Measurements from ENCODE around the gene RMND5A. TPM values are rescaled to one million over a fixed set of nuclear protein-coding genes. Genes with fewer than 3 reads are reported as not detected.

The RMND5A gene
- total RNA-seq, 1 donor from 2014 or later = 96.0 TPM

DNA sequence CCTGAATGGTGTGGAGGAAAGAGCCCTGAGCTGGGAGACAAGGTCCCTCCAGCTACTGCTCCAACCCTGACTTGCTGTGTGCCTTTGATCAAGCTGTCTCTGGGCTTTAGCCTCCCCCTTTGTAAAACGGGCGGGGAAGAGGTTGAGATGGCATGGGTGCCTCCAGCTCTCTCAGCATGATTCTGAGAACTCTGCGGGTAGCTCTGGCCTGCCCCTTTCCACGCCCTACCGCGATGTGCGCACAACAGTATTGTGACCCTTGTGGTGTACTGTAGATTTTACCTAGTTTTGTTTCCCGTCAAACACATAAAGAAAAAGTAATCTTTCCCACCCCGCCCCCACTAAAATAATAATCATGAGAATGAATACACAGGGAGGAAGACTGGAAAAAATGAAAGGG lies 65.4 kb downstream of the RMND5A start:
- ATAC-seq (ENCODE audit: poor library complexity) (no peak), DNase-seq (no peak)
- intact Hi-C loops (cut with DNase I) = no loop called here

GRCh38 chr2:86786001-86786536 lies 66.0 kb downstream of the RMND5A start:
- intact Hi-C loops (cut with DNase I) = no loop called here
- ATAC-seq (ENCODE audit: poor library complexity) = no peak
- no peak for DNase-seq

DNA sequence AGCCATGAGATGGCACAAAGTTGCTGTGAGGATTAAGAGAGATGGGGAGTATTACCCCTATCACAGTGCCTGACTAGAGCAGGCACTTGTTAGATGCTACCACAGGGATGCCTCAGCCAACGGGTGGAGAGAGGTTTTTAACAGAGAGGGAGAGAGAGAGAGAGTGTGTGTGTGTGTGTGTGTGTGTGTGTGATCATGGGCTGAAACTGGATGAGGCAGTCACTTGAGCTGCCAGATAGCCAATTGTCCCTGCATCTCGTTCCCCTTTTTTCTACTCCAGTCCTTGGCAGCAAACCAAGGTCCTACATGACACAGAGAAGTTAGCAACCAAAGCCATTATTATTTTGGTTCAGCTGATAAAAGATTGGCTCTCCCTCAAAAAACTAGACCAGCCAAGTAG lies 67.6 kb downstream of the RMND5A start:
- intact Hi-C loops (cut with DNase I) = no loop called here
- DNase-seq (peak; percentile 46), ATAC-seq (ENCODE audit: poor library complexity) (peak; percentile 80)

- peak; percentile 90 for ATAC-seq (ENCODE audit: poor library complexity)
- intact Hi-C loops (cut with DNase I) = no loop called here
Measured at GRCh38 chr2:86788165-86788564, 68.1 kb downstream of the RMND5A start.

GRCh38 chr2:86788881-86789686 lies 69.0 kb downstream of the RMND5A start:
- ATAC-seq (ENCODE audit: poor library complexity) (peak; percentile 23), DNase-seq (no peak)
- intact Hi-C loops (cut with DNase I) = no loop called here

More at GRCh38 chr2:86788165-86788564, 68.1 kb downstream of the RMND5A start:
- DNase-seq = peak; percentile 78

- no peak for DNase-seq
- intact Hi-C loops (cut with DNase I) = no loop called here
Measured at GRCh38 chr2:86789687-86790133, 69.6 kb downstream of the RMND5A start.

GRCh38 chr2:86790134-86790675 lies 70.1 kb downstream of the RMND5A start:
- DNase-seq (no peak), ATAC-seq (ENCODE audit: poor library complexity) (no peak)
- intact Hi-C loops (cut with DNase I) = no loop called here

More at GRCh38 chr2:86789687-86790133, 69.6 kb downstream of the RMND5A start:
- ATAC-seq (ENCODE audit: poor library complexity) = no peak

DNA sequence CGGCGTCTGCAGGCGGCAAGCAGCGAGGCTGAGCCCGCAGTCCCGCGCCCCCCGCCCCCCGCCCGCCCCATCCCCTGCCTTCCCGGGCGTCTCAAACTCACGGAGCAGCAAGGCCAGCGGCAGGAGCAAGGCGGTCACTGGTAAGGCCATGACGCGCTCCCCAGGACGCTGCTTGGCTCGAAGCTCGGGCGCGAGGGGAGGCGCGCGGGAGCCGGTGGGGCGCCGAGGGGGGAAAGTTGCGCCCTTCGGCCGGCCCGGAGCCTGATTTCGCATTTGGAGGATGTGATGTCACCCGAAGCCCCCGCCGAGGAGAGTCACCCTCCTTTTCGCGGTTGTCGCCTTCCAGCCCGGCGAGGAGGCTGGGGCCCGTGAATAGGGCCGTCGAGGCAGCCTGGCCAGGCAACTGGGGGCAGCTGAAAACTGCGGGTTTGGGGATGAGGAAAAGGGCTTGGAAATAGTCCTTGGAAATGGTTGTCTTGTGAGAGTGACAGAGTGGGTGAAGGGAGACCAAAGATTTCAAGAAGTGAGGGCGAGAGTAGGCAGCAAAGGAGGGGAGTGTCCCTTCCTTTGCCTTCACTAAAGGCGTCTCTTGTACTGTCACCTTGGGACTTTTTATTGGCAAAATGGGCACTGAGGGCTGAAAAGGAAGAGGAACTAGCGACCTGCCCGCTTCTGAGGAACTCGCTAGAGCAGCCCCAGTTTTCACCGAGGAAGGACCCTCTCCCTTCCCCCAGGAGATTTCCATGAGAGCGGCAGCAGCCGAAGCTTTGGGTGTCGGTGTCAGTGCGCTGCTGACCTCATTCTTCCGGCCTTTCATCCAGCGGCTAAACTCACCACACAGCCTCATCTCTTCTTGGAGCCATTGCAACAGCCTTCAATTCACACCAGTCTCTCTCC lies 70.8 kb downstream of the RMND5A start, which contains the start of gene CD8A:
Gene CD8A (minus strand): TSS at position 238 of the 897 bp plus-strand sequence. CDS start 88 bp downstream, at position 150.
- DNase-seq (no peak), ATAC-seq (ENCODE audit: poor library complexity) (no peak)
- intact Hi-C loops (cut with DNase I) = no loop called here

DNA sequence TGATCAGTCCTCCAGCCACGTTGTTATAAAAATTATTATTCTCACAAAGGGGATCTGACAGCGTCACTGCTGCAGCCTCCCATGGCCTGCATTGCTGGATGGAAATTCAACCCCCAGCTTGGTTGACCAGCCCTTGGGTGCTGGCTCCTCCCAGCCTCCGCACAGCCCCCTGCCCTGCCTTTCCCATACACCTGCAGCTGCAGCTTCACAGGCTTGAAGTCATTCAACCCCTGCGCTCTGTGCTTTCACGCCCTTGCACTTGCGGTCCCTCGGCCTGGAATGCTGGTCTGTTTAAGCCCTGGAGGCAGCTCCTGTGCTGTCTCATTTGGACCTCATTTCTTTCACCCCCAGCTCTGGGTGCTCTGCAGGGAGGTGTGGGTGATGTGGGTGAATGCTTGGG lies 71.5 kb downstream of the RMND5A start:
- ATAC-seq (ENCODE audit: poor library complexity) (no peak), DNase-seq (no peak)
- intact Hi-C loops (cut with DNase I) = no loop called here

- intact Hi-C loops (cut with DNase I) = no loop called here
- DNase-seq = no peak
- no peak for ATAC-seq (ENCODE audit: poor library complexity)
Measured at GRCh38 chr2:86793752-86794151, 73.7 kb downstream of the RMND5A start.

- intact Hi-C loops (cut with DNase I) = no loop called here
- ATAC-seq (ENCODE audit: poor library complexity) = no peak
- DNase-seq = no peak
Measured at GRCh38 chr2:86794861-86795260, 74.8 kb downstream of the RMND5A start.

- no peak for DNase-seq
- ATAC-seq (ENCODE audit: poor library complexity) = no peak
- intact Hi-C loops (cut with DNase I) = no loop called here
Measured at GRCh38 chr2:86800856-86801567, 80.9 kb downstream of the RMND5A start.

DNA sequence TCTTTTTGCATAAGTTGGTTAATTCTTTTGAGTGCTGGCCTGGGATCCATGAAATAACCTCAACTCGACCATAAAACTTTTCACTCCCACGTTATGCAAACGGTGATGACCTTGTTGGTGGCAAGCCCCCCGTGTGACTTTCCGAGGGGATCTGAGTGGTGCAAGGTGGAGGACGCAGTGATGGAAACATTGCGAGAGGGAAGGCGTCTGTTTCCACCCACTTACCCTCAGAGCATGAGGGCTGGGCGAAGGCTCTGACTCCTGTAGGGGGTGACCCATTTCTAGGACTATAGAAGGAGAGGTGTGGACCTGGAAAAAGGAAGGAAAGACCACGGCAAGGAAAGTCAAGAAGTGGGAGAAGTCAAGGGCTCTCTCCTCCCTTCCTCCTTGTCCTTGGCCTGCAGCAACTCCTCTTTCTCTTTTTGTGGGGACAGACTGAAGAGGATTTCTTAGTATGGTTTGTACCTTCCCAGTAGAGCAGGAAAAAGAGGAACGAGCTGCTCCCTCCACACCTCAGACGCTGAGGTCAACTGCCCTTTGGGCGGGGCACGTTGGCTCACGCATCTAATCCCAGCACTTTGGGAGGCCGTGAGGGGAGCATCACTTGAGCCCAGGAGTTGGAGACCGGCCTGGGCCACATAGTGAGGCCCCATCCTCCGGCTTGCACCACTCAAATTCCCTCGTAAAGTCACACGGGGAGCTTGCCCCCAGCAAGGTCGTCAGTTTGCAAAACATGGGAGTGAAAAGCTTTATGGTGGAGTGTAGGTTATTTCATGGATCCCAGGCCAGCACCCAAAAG lies 86.2 kb downstream of the RMND5A start:
- no peak for DNase-seq
- no peak for ATAC-seq (ENCODE audit: poor library complexity)
- intact Hi-C loops (cut with DNase I) = no loop called here

DNA sequence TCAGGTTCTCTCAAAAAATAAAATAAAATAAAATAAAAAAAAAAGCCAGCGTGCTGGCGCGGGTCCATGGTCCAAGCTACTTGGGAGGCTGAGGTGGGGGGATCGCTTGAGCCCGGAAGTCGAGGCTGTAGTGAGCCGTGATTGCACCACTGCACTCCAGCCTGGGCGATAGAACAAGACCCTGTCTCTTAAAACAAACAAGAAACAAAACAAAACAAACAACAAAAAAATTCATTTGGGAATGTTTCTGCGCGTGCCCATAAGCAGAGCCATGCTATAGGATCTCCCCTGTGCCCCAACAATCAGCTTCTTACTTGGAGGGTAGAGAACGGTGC lies 87.0 kb downstream of the RMND5A start:
- ATAC-seq (ENCODE audit: poor library complexity) (no peak), DNase-seq (no peak)
- intact Hi-C loops (cut with DNase I) = no loop called here

DNA sequence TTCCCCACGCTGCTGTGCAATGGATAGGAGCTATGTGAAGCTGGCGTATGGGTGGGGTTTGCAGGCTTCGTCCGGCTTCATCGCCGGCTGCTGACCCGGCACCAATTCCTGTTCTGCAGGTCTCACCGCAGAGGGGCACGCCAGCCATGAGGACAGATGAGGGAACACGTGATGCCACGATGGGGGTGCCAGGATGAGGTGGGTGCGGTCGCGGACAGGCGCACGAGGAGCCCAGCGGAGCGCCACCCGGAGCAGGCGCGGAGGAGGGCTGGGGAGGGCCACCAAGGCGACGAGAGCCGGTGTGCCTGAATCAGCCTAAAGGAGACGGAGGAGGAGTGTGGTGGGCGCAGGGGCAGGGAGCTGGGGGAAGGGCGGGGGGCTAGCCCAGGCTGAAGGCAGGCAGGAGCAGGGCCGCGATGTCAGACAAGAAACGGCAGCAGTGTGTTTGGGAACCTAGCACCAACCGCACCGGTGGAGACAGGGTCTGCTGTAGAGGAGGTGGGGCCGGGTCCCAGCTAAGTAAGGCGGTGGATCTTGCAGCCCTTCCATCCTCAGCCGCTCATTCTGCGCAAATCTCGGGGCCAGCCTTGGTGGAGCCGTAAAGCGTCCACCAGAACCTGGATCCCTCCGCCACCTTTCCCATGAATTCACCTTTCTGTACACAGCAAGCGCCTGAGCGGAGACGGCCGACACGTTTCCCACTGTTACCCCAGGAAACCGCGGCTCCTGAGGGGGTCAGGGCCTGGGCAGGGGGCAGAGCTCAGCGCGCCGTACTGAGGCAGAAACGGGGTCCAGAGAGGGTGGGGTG lies 87.6 kb downstream of the RMND5A start:
- DNase-seq (peak; percentile 65), ATAC-seq (ENCODE audit: poor library complexity) (peak; percentile 72)
- intact Hi-C loops (cut with DNase I) = no loop called here

GRCh38 chr2:86808315-86809161 lies 88.4 kb downstream of the RMND5A start:
- intact Hi-C loops (cut with DNase I) = no loop called here
- DNase-seq (peak; percentile 91), ATAC-seq (ENCODE audit: poor library complexity) (peak; percentile 98)

All from Right ventricle myocardium superior (tissue), 1 donor.